PC-3 (cell line): ENCODE results near the gene COL25A1. TPM values are rescaled to one million over a fixed set of nuclear protein-coding genes. Genes with fewer than 3 reads are reported as not detected.

Experiments
- ATAC-seq: fragments of 200-7000 bp; cut with Tn5 transposase; 2 replicates; pipeline ENCODE4 v1.9.1; 2020; ENCODE audit warnings: mild to moderate bottlenecking, moderate library complexity
- BruUV-seq: library from RNA; stranded (reverse); fragments of 400-500 nt; replicated peaks from 2 replicates; lab custom pipeline; 2021; lab: Mats Ljungman, UMichigan
- CTCF ChIA-PET: fragments of 300-600 bp; sonication (Branson Sonifier 250); formaldehyde crosslinking; loops from one replicate; lab custom pipeline; 2022; ENCODE audit warnings: antibody characterized with exemption; lab: Charles Lee
- POLR2A ChIA-PET: fragments of 300-600 bp; sonication (Branson Sonifier 250); formaldehyde crosslinking; loops from one replicate; lab custom pipeline; 2022; ENCODE audit warnings: antibody characterized with exemption; ENCODE audit not compliant: unreplicated experiment; lab: Charles Lee
- DNase-seq: peaks from one replicate; pipeline ENCODE4 v3.0.0-alpha.2; 2015
- H2AFZ ChIP-seq: fragments of 300-600 bp; sonication (generic); 2 replicates; pipeline ENCODE4 v1.6.0; 2016; ENCODE audit warnings: antibody characterized with exemption, low read length
- H3F3A ChIP-seq: fragments of 300-600 bp; sonication (generic); one replicate; pipeline ENCODE4 v1.6.0; 2017; ENCODE audit warnings: antibody characterized with exemption, low read length, control low read depth, mild to moderate bottlenecking; ENCODE audit not compliant: unreplicated experiment
- H3K27ac ChIP-seq: fragments of 300-600 bp; sonication (generic); 2 replicates; pipeline ENCODE4 v1.5.1; 2016; ENCODE audit warnings: mild to moderate bottlenecking, low read length
- H3K27me3 ChIP-seq: fragments of 300-600 bp; sonication (generic); 2 replicates; pipeline ENCODE4 v1.6.1; 2016; ENCODE audit warnings: low read length, mixed read lengths
- H3K36me3 ChIP-seq: fragments of 300-600 bp; sonication (generic); 2 replicates; pipeline ENCODE4 v1.6.1; 2016; ENCODE audit warnings: low read depth, mixed run types, low read length, mixed read lengths
- H3K4me1 ChIP-seq: fragments of 300-600 bp; sonication (generic); 2 replicates; pipeline ENCODE4 v1.5.1; 2016; ENCODE audit warnings: low read length; ENCODE audit not compliant: insufficient read depth
- H3K4me2 ChIP-seq: fragments of 300-600 bp; sonication (generic); 2 replicates; pipeline ENCODE4 v1.6.0; 2016; ENCODE audit warnings: low read length
- H3K4me3 ChIP-seq: fragments of 300-600 bp; sonication (generic); 2 replicates; pipeline ENCODE4 v1.5.1; 2016; ENCODE audit warnings: mild to moderate bottlenecking, low read length, mixed read lengths
- H3K79me2 ChIP-seq: fragments of 300-600 bp; sonication (generic); 2 replicates; pipeline ENCODE4 v1.6.1; 2017; ENCODE audit warnings: low read length, mixed read lengths
- H3K9ac ChIP-seq: fragments of 300-600 bp; sonication (generic); 2 replicates; pipeline ENCODE4 v1.6.0; 2016; ENCODE audit warnings: mild to moderate bottlenecking, low read length
- H3K9me2 ChIP-seq: fragments of 300-600 bp; sonication (generic); replicated peaks from 2 replicates; pipeline ENCODE4 v1.6.1; 2016; ENCODE audit warnings: mixed run types, low read length, mixed read lengths
- H3K9me3 ChIP-seq: fragments of 300-600 bp; sonication (generic); 2 replicates; pipeline ENCODE4 v1.6.1; 2016; ENCODE audit warnings: low read length, mixed read lengths
- H4K20me1 ChIP-seq: fragments of 300-600 bp; sonication (generic); 2 replicates; pipeline ENCODE4 v1.6.1; 2016; ENCODE audit warnings: low read length, mixed read lengths
- CTCF ChIP-seq: fragments of 300-600 bp; sonication (generic); conservative IDR thresholded peaks from 2 replicates; pipeline ENCODE4 v1.5.1; 2017; ENCODE audit warnings: antibody characterized with exemption, low read depth, mild to moderate bottlenecking, low read length
- EZH2 ChIP-seq: fragments of 300-600 bp; sonication (generic); IDR thresholded peaks from one replicate; pipeline ENCODE4 v1.6.1; 2017; ENCODE audit warnings: antibody characterized with exemption, mild to moderate bottlenecking, low read length; ENCODE audit not compliant: unreplicated experiment
- EZH2phosphoT487 ChIP-seq: fragments of 300-600 bp; sonication (generic); IDR thresholded peaks from 2 replicates; pipeline ENCODE4 v1.6.1; 2018; ENCODE audit warnings: mild to moderate bottlenecking, antibody characterized with exemption, low read length, borderline replicate concordance
- intact Hi-C: fragments of 100-400 bp; cut with micrococcal nuclease; formaldehyde crosslinking; loops from 2 replicates; pipeline ENCODE4 v1.9.0; 2023
- total RNA-seq: library from RNA; depleted of rRNA; stranded (reverse); fragments of >200 nt; gene quantifications from 2 replicates; pipeline ENCODE4 v1.2.3, GENCODE V29; 2014

Gene COL25A1
- total RNA-seq, 1 experiment from 2014 or later, result not detected

- no peaks in the 10 kb centered on the region for H3K9me3 ChIP-seq
- H3K27ac ChIP-seq, result no peak overlapping the region
- H3K4me2 ChIP-seq, result no peak overlapping the region
- ATAC-seq (no peak), DNase-seq (no peak)
- BruUV-seq, result no TSS peak
- no peaks in the 10 kb centered on the region for H3F3A ChIP-seq
- H3K9ac ChIP-seq, result no peak overlapping the region
- H3K27me3 ChIP-seq, result no peaks in the 10 kb centered on the region
- TF ChIP-seq EZH2 (no peak), EZH2phosphoT487 (no peak)
- intact Hi-C loops, result no loop called here
- H3K36me3 ChIP-seq, result no peaks in the 10 kb centered on the region
- no peaks in the 10 kb centered on the region for H3K4me1 ChIP-seq
- H4K20me1 ChIP-seq, result no peaks in the 10 kb centered on the region
- H3K9me2 ChIP-seq, result no peaks in the 10 kb centered on the region
- H3K4me3 ChIP-seq, result no peak overlapping the region
- ChIA-PET CTCF (no interaction called here), POLR2A (no interaction called here)
- no peak overlapping the region for H2AFZ ChIP-seq
- no peaks in the 10 kb centered on the region for H3K79me2 ChIP-seq
Measured at GRCh38 chr4:109011241-109012026, 291.0 kb downstream of the COL25A1 start.

GRCh38 chr4:109010521-109010920 is 291.9 kb downstream of the COL25A1 start:
- H3K9ac ChIP-seq, result no peak overlapping the region
- H3K79me2 ChIP-seq, result no peaks in the 10 kb centered on the region
- no peaks in the 10 kb centered on the region for H3K27me3 ChIP-seq
- H2AFZ ChIP-seq, result no peak overlapping the region
- no peaks in the 10 kb centered on the region for H3K36me3 ChIP-seq
- H3K9me3 ChIP-seq, result no peaks in the 10 kb centered on the region
- no TSS peak for BruUV-seq
- H3K4me2 ChIP-seq, result no peak overlapping the region
- H4K20me1 ChIP-seq, result no peaks in the 10 kb centered on the region
- intact Hi-C loops, result no loop called here
- DNase-seq (no peak), ATAC-seq (no peak)
- H3F3A ChIP-seq, result no peaks in the 10 kb centered on the region
- H3K4me1 ChIP-seq, result no peaks in the 10 kb centered on the region
- H3K27ac ChIP-seq, result no peak overlapping the region
- POLR2A ChIA-PET, result no interaction called here
- CTCF ChIA-PET, result no interaction called here
- no peak overlapping the region for H3K4me3 ChIP-seq
- no peaks in the 10 kb centered on the region for H3K9me2 ChIP-seq
- TF ChIP-seq EZH2, result no peak
- TF ChIP-seq EZH2phosphoT487, result no peak
- TF ChIP-seq CTCF, result no peak

- DNase-seq (no peak), ATAC-seq (no peak)
- H3K27ac ChIP-seq, result no peak overlapping the region
- H3K4me3 ChIP-seq, result no peak overlapping the region
- no peaks in the 10 kb centered on the region for H3K9me2 ChIP-seq
- no peaks in the 10 kb centered on the region for H3F3A ChIP-seq
- no peaks in the 10 kb centered on the region for H3K4me1 ChIP-seq
- POLR2A ChIA-PET, result no interaction called here
- H2AFZ ChIP-seq, result no peak overlapping the region
- no peaks in the 10 kb centered on the region for H3K9me3 ChIP-seq
- no peaks in the 10 kb centered on the region for H4K20me1 ChIP-seq
- TF ChIP-seq EZH2phosphoT487 (no peak), CTCF (no peak), EZH2 (no peak)
- no peaks in the 10 kb centered on the region for H3K27me3 ChIP-seq
- no peaks in the 10 kb centered on the region for H3K36me3 ChIP-seq
- H3K79me2 ChIP-seq, result no peaks in the 10 kb centered on the region
- H3K4me2 ChIP-seq, result no peak overlapping the region
- intact Hi-C loops, result no loop called here
- BruUV-seq, result no TSS peak
- no peak overlapping the region for H3K9ac ChIP-seq
- CTCF ChIA-PET, result no interaction called here
Measured at GRCh38 chr4:109009909-109010308, 292.5 kb downstream of the COL25A1 start.
